Measurements from ENCODE around the gene TMEM39A.

TMEM39A gene

GRCh38 chr3:119463171-119464169, at the start of gene TMEM39A:
Gene TMEM39A (minus strand): TSS chr3:119463615. CDS start chr3:119462074, 1,541 bp downstream.
- DNase-seq (ENCODE audit: low read depth): peak; percentile 87

- DNase-seq (ENCODE audit: low read depth): no peak
Observed at GRCh38 chr3:119510690-119511089, 47.3 kb upstream of the TMEM39A start.

GRCh38 chr3:119508172-119508845, 44.9 kb upstream of the TMEM39A start:
- DNase-seq (ENCODE audit: low read depth): no peak

- DNase-seq (ENCODE audit: low read depth): no peak
Observed at GRCh38 chr3:119507404-119507803, 44.0 kb upstream of the TMEM39A start.

- no peak for DNase-seq (ENCODE audit: low read depth)
Observed at GRCh38 chr3:119506631-119507030, 43.2 kb upstream of the TMEM39A start.

GRCh38 chr3:119500901-119501300, 37.5 kb upstream of the TMEM39A start:
- DNase-seq (ENCODE audit: low read depth): no peak

- no peak for DNase-seq (ENCODE audit: low read depth)
Observed at GRCh38 chr3:119500265-119500664, 36.9 kb upstream of the TMEM39A start.

GRCh38 chr3:119498186-119499011, 35.0 kb upstream of the TMEM39A start, which contains the start of gene TIMMDC1:
Gene TIMMDC1 (plus strand): TSS chr3:119498547. CDS start chr3:119498734, 187 bp downstream.
- DNase-seq (ENCODE audit: low read depth): peak; percentile 83

- no peak for DNase-seq (ENCODE audit: low read depth)
Observed at GRCh38 chr3:119497820-119498185, 34.4 kb upstream of the TMEM39A start.

GRCh38 chr3:119494597-119494996, 31.2 kb upstream of the TMEM39A start:
- DNase-seq (ENCODE audit: low read depth): no peak

GRCh38 chr3:119492810-119493209, 29.4 kb upstream of the TMEM39A start:
- no peak for DNase-seq (ENCODE audit: low read depth)

- DNase-seq (ENCODE audit: low read depth): no peak
Observed at GRCh38 chr3:119492128-119492527, 28.7 kb upstream of the TMEM39A start.

- no peak for DNase-seq (ENCODE audit: low read depth)
Observed at GRCh38 chr3:119490153-119490552, 26.7 kb upstream of the TMEM39A start.

GRCh38 chr3:119485563-119485962, 22.1 kb upstream of the TMEM39A start:
- DNase-seq (ENCODE audit: low read depth): no peak

GRCh38 chr3:119483101-119483500, 19.7 kb upstream of the TMEM39A start:
- DNase-seq (ENCODE audit: low read depth): no peak

- no peak for DNase-seq (ENCODE audit: low read depth)
Observed at GRCh38 chr3:119481079-119481478, 17.7 kb upstream of the TMEM39A start.

- DNase-seq (ENCODE audit: low read depth): no peak
Observed at GRCh38 chr3:119470866-119471265, 7.5 kb upstream of the TMEM39A start.

- no peak for DNase-seq (ENCODE audit: low read depth)
Observed at GRCh38 chr3:119469418-119470189, 6.2 kb upstream of the TMEM39A start.

- no peak for DNase-seq (ENCODE audit: low read depth)
Observed at GRCh38 chr3:119468041-119468440, 4.6 kb upstream of the TMEM39A start.

- DNase-seq (ENCODE audit: low read depth): no peak
Observed at GRCh38 chr3:119457246-119457645, 6.2 kb downstream of the TMEM39A start.

- no peak for DNase-seq (ENCODE audit: low read depth)
Observed at GRCh38 chr3:119456469-119456868, 6.9 kb downstream of the TMEM39A start.
